Liver (tissue), 9 donors: ENCODE data around the gene DPF3. TPM values are rescaled to one million over a fixed set of nuclear protein-coding genes. Genes with fewer than 3 reads are reported as not detected.

Experiments
- DNase-seq: peaks from one replicate; pipeline ENCODE4 v3.0.0-alpha.2; 2017; ENCODE audit warnings: low spot score
- H3K27ac ChIP-seq, 2 donors: one replicate each; pipeline ENCODE4 v1.7.0; 2013; ENCODE audit warnings: inconsistent platforms in 2 of 2, low read length in 2 of 2, control low read depth in 1 of 2, low read depth in 1 of 2, mild to moderate bottlenecking in 1 of 2
- H3K27me3 ChIP-seq, 4 donors: one replicate each; pipeline versions ENCODE4 v1.6.1 to v1.7.0; 2013; ENCODE audit warnings: low read length in 3 of 4, inconsistent platforms in 1 of 4, mild to moderate bottlenecking in 1 of 4, moderate library complexity in 1 of 4; ENCODE audit not compliant: control insufficient read depth in 4 of 4, insufficient read depth in 4 of 4
- H3K36me3 ChIP-seq, 4 donors: one replicate each; pipeline versions ENCODE4 v1.6.1 to v1.7.0; 2013; ENCODE audit warnings: low read length in 3 of 4, mild to moderate bottlenecking in 3 of 4, low read depth in 1 of 4, moderate library complexity in 1 of 4; ENCODE audit not compliant: control insufficient read depth in 4 of 4, insufficient read depth in 3 of 4
- H3K4me1 ChIP-seq, 4 donors: one replicate each; pipeline versions ENCODE4 v1.6.1 to v1.7.0; 2013; ENCODE audit warnings: low read length in 3 of 4, mild to moderate bottlenecking in 3 of 4, moderate library complexity in 1 of 4; ENCODE audit not compliant: control insufficient read depth in 4 of 4, insufficient read depth in 4 of 4
- H3K4me3 ChIP-seq, 3 donors: one replicate each; pipeline versions ENCODE4 v1.6.1 to v1.7.0; 2013; ENCODE audit warnings: low read length in 3 of 3, control low read depth in 1 of 3, low read depth in 1 of 3, mild to moderate bottlenecking in 1 of 3
- H3K9ac ChIP-seq, 2 donors: one replicate each; pipeline ENCODE4 v1.7.0; 2013; ENCODE audit warnings: low read length in 2 of 2, mild to moderate bottlenecking in 2 of 2, moderate library complexity in 2 of 2, control low read depth in 1 of 2, low read depth in 1 of 2
- H3K9me3 ChIP-seq, 4 donors: one replicate each; pipeline versions ENCODE4 v1.6.1 to v1.7.0; 2013; ENCODE audit warnings: low read length in 3 of 4; ENCODE audit not compliant: control insufficient read depth in 4 of 4
- FOXA1 ChIP-seq: IDR thresholded peaks from 2 replicates; pipeline ENCODE4 v1.6.1; 2016; ENCODE audit warnings: antibody characterized with exemption
- GABPA ChIP-seq, 2 donors: IDR thresholded peaks in 1 of 2; conservative IDR thresholded peaks in 1 of 2; 2 replicates each; pipeline ENCODE4 v1.6.1; 2016; ENCODE audit warnings: antibody characterized with exemption in 2 of 2, mild to moderate bottlenecking in 1 of 2, moderate library complexity in 1 of 2
- HNF4A ChIP-seq, 2 donors: conservative IDR thresholded peaks; 2 replicates each; pipeline ENCODE4 v1.6.1; 2016; ENCODE audit warnings: antibody characterized with exemption in 2 of 2, mild to moderate bottlenecking in 2 of 2
- HNF4G ChIP-seq: IDR thresholded peaks from 2 replicates; pipeline ENCODE4 v1.6.1; 2016; ENCODE audit warnings: antibody characterized with exemption
- JUND ChIP-seq, 2 donors: IDR thresholded peaks; 2 replicates each; pipeline ENCODE4 v1.6.1; 2016; ENCODE audit warnings: antibody characterized with exemption in 2 of 2
- NR2F2 ChIP-seq: IDR thresholded peaks from 2 replicates; pipeline ENCODE4 v1.6.1; 2016; ENCODE audit warnings: antibody characterized with exemption
- RAD21 ChIP-seq, 2 donors: IDR thresholded peaks; 2 replicates each; pipeline ENCODE4 v1.6.1; 2016; ENCODE audit warnings: antibody characterized with exemption in 2 of 2, mild to moderate bottlenecking in 2 of 2
- RXRA ChIP-seq, 2 donors: IDR thresholded peaks; 2 replicates each; pipeline ENCODE4 v1.6.1; 2017 to 2018; ENCODE audit warnings: antibody characterized with exemption in 2 of 2, mild to moderate bottlenecking in 1 of 2
- TAF1 ChIP-seq: conservative IDR thresholded peaks from 2 replicates; pipeline ENCODE4 v1.6.1; 2016; ENCODE audit warnings: antibody characterized with exemption, mild to moderate bottlenecking
- YY1 ChIP-seq: IDR thresholded peaks from 2 replicates; pipeline ENCODE4 v1.6.1; 2016; ENCODE audit warnings: antibody characterized with exemption, mild to moderate bottlenecking
- WGBS: extraction: QIAGEN DNeasy Blood & Tissue Kit; methylation state at CpG from one replicate; pipeline ENCODE4 v1.1.7; 2013; 5-methylcytosine and 5-hydroxymethylcytosine counted together
- polyA plus RNA-seq, 2 donors: library from polyadenylated mRNA; stranded (reverse) in 1 of 2; unstranded in 1 of 2; fragments of 200-250 nt in 1 of 2; fragments of >200 nt in 1 of 2; fragmentation: Nextera tagmentation in 1 of 2; extraction: Ambion mirVana in 1 of 2; gene quantifications; one replicate each; pipeline versions ENCODE4 v1.2.1 to v1.2.3, GENCODE V29; 2013 to 2015
- total RNA-seq, 2 donors: library from RNA; depleted of rRNA; stranded (reverse); fragments of >200 nt; gene quantifications; one replicate each; pipeline ENCODE4 v1.2.3, GENCODE V29; 2014
- TF ChIP-seq, protein P1 (sequence below): IDR thresholded peaks from 2 replicates; pipeline ENCODE4 v1.6.1; 2016; ENCODE audit warnings: antibody characterized with exemption
- TF ChIP-seq, protein P2 (sequence below): IDR thresholded peaks from 2 replicates; pipeline ENCODE4 v1.6.1; 2016; ENCODE audit warnings: antibody characterized with exemption
- TF ChIP-seq, protein P3 (sequence below): IDR thresholded peaks from 2 replicates; pipeline ENCODE4 v1.6.1; 2016; ENCODE audit warnings: antibody characterized with exemption
- donor health status: healthy.
- donor health status: healthy.
- donor health status: healthy.
- donor health status: healthy.
- donor health status: healthy.

DPF3 gene
- total and polyA plus RNA-seq, 4 donors: 1.1 to 23.2 (median 2.5) TPM

DNA sequence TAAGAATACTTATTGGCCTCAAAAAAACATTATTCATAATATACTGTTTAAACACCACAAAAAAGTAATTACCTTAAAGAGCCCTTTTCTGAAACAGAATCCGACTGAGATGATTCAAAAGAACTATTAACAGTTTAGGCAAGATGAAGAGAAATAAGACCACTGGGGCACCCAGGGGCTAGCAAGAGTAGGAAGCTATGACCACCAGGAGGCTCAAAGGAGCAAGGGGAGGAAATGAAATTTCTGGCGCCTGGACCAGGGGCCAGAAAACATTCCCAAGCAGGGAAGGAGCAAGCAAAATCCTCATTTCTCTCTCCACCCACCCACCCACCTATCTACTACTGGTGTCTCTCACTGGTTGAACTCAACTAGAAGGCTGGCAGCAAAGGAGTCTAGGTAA is 26.1 kb upstream of the DPF3 start:
- no peak overlapping the region for H3K9ac ChIP-seq
- no peaks in the 10 kb centered on the region for H3K36me3 ChIP-seq
- no peak overlapping the region for H3K4me3 ChIP-seq
- 78% methylated on average over 2 of the region's 2 CpGs for WGBS
- H3K9me3 ChIP-seq: no peaks in the 10 kb centered on the region
- no peak overlapping the region for H3K27ac ChIP-seq
- no peaks in the 10 kb centered on the region for H3K4me1 ChIP-seq
- TF ChIP-seq YY1: no peak
- TF ChIP-seq, protein P1, sequence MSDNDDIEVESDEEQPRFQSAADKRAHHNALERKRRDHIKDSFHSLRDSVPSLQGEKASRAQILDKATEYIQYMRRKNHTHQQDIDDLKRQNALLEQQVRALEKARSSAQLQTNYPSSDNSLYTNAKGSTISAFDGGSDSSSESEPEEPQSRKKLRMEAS: no peak
- TF ChIP-seq NR2F2: no peak
- TF ChIP-seq, protein P2, sequence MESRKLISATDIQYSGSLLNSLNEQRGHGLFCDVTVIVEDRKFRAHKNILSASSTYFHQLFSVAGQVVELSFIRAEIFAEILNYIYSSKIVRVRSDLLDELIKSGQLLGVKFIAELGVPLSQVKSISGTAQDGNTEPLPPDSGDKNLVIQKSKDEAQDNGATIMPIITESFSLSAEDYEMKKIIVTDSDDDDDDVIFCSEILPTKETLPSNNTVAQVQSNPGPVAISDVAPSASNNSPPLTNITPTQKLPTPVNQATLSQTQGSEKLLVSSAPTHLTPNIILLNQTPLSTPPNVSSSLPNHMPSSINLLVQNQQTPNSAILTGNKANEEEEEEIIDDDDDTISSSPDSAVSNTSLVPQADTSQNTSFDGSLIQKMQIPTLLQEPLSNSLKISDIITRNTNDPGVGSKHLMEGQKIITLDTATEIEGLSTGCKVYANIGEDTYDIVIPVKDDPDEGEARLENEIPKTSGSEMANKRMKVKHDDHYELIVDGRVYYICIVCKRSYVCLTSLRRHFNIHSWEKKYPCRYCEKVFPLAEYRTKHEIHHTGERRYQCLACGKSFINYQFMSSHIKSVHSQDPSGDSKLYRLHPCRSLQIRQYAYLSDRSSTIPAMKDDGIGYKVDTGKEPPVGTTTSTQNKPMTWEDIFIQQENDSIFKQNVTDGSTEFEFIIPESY: no peak
- no peaks in the 10 kb centered on the region for H3K27me3 ChIP-seq
- DNase-seq: no peak

DNA sequence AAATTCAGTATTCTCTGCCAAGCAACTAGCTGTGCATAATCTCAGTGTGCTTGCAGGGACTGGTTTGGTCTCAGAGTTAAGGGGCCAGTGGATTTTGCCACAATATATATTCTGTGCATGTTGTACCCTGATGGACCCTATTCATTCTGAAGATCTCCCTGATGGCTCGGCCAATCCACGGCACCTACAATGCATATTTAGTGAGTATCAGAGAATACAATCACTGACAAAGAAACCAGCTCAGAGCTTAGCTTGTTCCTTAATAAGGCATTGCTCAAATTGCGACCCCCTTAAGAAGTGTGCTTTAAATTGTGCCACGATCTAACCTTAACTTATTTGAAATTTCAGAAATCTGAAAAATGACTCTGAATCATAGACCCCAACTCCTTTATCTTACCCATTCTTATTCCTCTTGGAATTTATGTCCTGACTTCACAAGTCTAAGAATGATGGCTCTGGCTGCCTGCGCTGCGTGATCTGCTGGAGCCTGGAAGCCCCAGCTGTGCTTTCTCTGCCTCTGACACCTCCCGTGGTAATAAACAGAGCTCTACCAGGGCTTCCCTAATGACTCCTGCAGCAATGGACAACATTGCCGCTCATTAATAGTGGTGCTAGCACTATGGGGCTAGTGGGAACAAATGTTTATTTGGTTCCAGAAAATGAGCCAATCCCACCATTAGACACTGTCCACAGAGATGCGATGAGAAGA is 23.3 kb upstream of the DPF3 start:
- WGBS: 74% methylated on average over 9 of the region's 9 CpGs
- Histone ChIP-seq H3K27me3 (no peaks in the 10 kb centered on the region), H3K27ac (no peak overlapping the region), H3K4me3 (no peak overlapping the region), H3K4me1 (no peaks in the 10 kb centered on the region), H3K9me3 (no peaks in the 10 kb centered on the region), H3K36me3 (no peaks in the 10 kb centered on the region), H3K9ac (no peak overlapping the region)
- no peak for DNase-seq
- TF ChIP-seq GABPA (IDR thresholded peaks at IDR 0.05 in 1 of 2, conservative IDR thresholded peaks at IDR 0.05 in 1 of 2): no peak
- no peak for TF ChIP-seq RXRA (IDR thresholded peaks at IDR 0.05)
- no peak for TF ChIP-seq TAF1
- no peak for TF ChIP-seq FOXA1
- TF ChIP-seq JUND (IDR thresholded peaks at IDR 0.05): no peak
- TF ChIP-seq RAD21 (IDR thresholded peaks at IDR 0.05): no peak
- TF ChIP-seq HNF4A (conservative IDR thresholded peaks at IDR 0.05): no peak

DNA sequence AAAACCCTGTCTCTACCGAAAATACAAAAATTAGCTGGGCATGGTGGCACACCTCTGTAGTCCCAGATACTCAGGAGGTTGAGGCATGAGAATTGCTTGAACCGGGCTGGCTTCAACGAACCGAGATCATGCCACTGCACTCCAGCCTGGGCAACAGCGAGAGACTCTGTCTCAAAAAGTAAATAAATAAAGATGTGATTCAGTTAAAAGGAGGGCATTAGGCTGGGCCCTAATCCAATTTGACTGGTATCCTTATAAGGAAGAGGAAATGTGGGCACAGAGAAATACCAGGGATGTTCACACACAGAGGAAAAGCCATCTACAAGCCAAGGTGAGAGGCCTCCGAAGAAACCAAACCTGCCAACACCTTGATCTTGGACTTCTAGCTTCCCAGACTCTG is 22.3 kb upstream of the DPF3 start:
- no peak overlapping the region for H3K27ac ChIP-seq
- no peak for DNase-seq
- H3K4me3 ChIP-seq: no peak overlapping the region
- H3K9ac ChIP-seq: no peak overlapping the region
- H3K9me3 ChIP-seq: no peaks in the 10 kb centered on the region
- TF ChIP-seq HNF4G (no peak), NR2F2 (no peak), RAD21 (IDR thresholded peaks at IDR 0.05) (no peak)
- TF ChIP-seq, protein P3, sequence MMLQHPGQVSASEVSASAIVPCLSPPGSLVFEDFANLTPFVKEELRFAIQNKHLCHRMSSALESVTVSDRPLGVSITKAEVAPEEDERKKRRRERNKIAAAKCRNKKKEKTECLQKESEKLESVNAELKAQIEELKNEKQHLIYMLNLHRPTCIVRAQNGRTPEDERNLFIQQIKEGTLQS: no peak
- WGBS: 59% methylated on average over 6 of the region's 6 CpGs
- H3K36me3 ChIP-seq: no peaks in the 10 kb centered on the region
- no peaks in the 10 kb centered on the region for H3K27me3 ChIP-seq
- H3K4me1 ChIP-seq: no peaks in the 10 kb centered on the region
